H1 (cell line): ENCODE results near the gene SAFB2. TPM values are rescaled to one million over a fixed set of nuclear protein-coding genes. Genes with fewer than 3 reads are reported as not detected.

ENCODE experiments used
- CTCF ChIA-PET: fragments of 300-600 bp; sonication (Branson Sonifier 250); formaldehyde crosslinking; loops from one replicate; lab custom pipeline; 2021; ENCODE audit not compliant: partially characterized antibody; lab: Charles Lee
- POLR2A ChIA-PET: fragments of 300-600 bp; sonication (Branson Sonifier 250); formaldehyde crosslinking; loops from one replicate; lab custom pipeline; 2021; ENCODE audit warnings: inconsistent platforms; ENCODE audit not compliant: partially characterized antibody; lab: Charles Lee
- DNase-seq, 2 experiments: peaks; one replicate each; pipeline versions ENCODE4 v3.0.0 to v3.0.0-alpha.2; 2010 to 2022; ENCODE audit warnings: low spot score in 2 of 2, low read depth in 1 of 2, mixed read lengths in 1 of 2
- FAIRE-seq: peaks from 2 replicates; lab custom pipeline; 2011; peaks lifted over from hg19 to GRCh38; lab: Jason Lieb, UNC
- H2AFZ ChIP-seq: 2 replicates; pipeline ENCODE4 v1.8.1; 2012; ENCODE audit warnings: low read length, inconsistent platforms
- H2AK5ac ChIP-seq: 2 replicates; pipeline ENCODE4 v1.6.1; 2013; ENCODE audit warnings: low read depth, low read length
- H2BK120ac ChIP-seq: replicated peaks from 2 replicates; pipeline ENCODE3; 2013; ENCODE audit warnings: low read depth, low read length, inconsistent platforms
- H2BK12ac ChIP-seq: 2 replicates; pipeline ENCODE4 v1.6.1; 2013; ENCODE audit warnings: low read depth, low read length
- H2BK15ac ChIP-seq: 2 replicates; pipeline ENCODE4 v1.6.1; 2013; ENCODE audit warnings: low read length
- H2BK20ac ChIP-seq: 2 replicates; pipeline ENCODE4 v1.6.1; 2013; ENCODE audit warnings: low read length
- H2BK5ac ChIP-seq: 2 replicates; pipeline ENCODE4 v1.6.1; 2013; ENCODE audit warnings: low read depth, low read length
- H3K14ac ChIP-seq: 2 replicates; pipeline ENCODE4 v1.6.1; 2013; ENCODE audit warnings: inconsistent platforms; ENCODE audit not compliant: insufficient read length
- H3K18ac ChIP-seq: 2 replicates; pipeline ENCODE4 v1.6.1; 2013; ENCODE audit warnings: low read length; ENCODE audit errors: extremely low read depth
- H3K23ac ChIP-seq: 2 replicates; pipeline ENCODE4 v1.6.1; 2013; ENCODE audit warnings: inconsistent platforms; ENCODE audit not compliant: insufficient read length
- H3K23me2 ChIP-seq: 2 replicates; pipeline ENCODE4 v1.6.1; 2013; ENCODE audit warnings: low read depth, low read length
- H3K27ac ChIP-seq: 2 replicates; pipeline ENCODE4 v1.6.1; 2011; ENCODE audit warnings: low read depth, low read length, inconsistent platforms
- H3K27me3 ChIP-seq, 4 experiments: replicated peaks in 1 of 4; 1 replicate in 1 of 4; 2 replicates in 3 of 4; pipeline versions ENCODE4 v1.6.1 to v1.8.1; 2011 to 2013; ENCODE audit warnings: low read length in 3 of 4, mild to moderate bottlenecking in 3 of 4, inconsistent platforms in 2 of 4, mixed read lengths in 2 of 4, moderate library complexity in 1 of 4; ENCODE audit not compliant: control insufficient read depth in 3 of 4, insufficient read depth in 3 of 4; ENCODE audit errors: extremely low read depth in 1 of 4
- H3K36me3 ChIP-seq, 4 experiments: 2 replicates each; pipeline versions ENCODE4 v1.6.1 to v1.8.1; 2011 to 2013; ENCODE audit warnings: mild to moderate bottlenecking in 4 of 4, low read length in 3 of 4, moderate library complexity in 2 of 4, control low read depth in 1 of 4, inconsistent platforms in 1 of 4; ENCODE audit not compliant: insufficient read depth in 4 of 4, control insufficient read depth in 2 of 4
- H3K4ac ChIP-seq: replicated peaks from 2 replicates; pipeline ENCODE3; 2013; ENCODE audit warnings: low read length, low read depth, mixed read lengths, inconsistent platforms; ENCODE audit not compliant: insufficient read length
- H3K4me1 ChIP-seq, 4 experiments: replicated peaks in 1 of 4; 1 replicate in 1 of 4; 2 replicates in 3 of 4; pipeline versions ENCODE4 v1.6.1 to v1.8.1; 2011 to 2013; ENCODE audit warnings: low read length in 3 of 4, inconsistent platforms in 2 of 4, mixed read lengths in 1 of 4; ENCODE audit not compliant: insufficient read depth in 4 of 4, control insufficient read depth in 3 of 4
- H3K4me2 ChIP-seq, 2 experiments: 2 replicates each; pipeline versions ENCODE4 v1.6.1 to v1.8.1; 2011 to 2013; ENCODE audit warnings: low read depth in 2 of 2, low read length in 2 of 2, control low read depth in 1 of 2, inconsistent platforms in 1 of 2, mild to moderate bottlenecking in 1 of 2; ENCODE audit not compliant: insufficient read depth in 1 of 2
- H3K4me3 ChIP-seq, 4 experiments: fragments of 200-600, 300-600 bp in 1 of 4; sonication (generic), shearing (Covaris generic), sonication (Bioruptor Twin) in 1 of 4; 2 replicates each; pipeline versions ENCODE4 v1.5.1 to v1.8.1; 2011 to 2016; ENCODE audit warnings: low read length in 4 of 4, low read depth in 3 of 4, control low read depth in 2 of 4, inconsistent platforms in 2 of 4, mild to moderate bottlenecking in 2 of 4, mixed read lengths in 1 of 4, moderate library complexity in 1 of 4; ENCODE audit not compliant: insufficient read depth in 2 of 4; ENCODE audit errors: extremely low read depth in 1 of 4
- H3K56ac ChIP-seq: replicated peaks from 2 replicates; pipeline ENCODE3; 2013; ENCODE audit warnings: low read depth, mild to moderate bottlenecking, mixed read lengths, low read length, inconsistent platforms; ENCODE audit not compliant: insufficient read length
- H3K79me1 ChIP-seq: 2 replicates; pipeline ENCODE4 v1.6.1; 2013; ENCODE audit warnings: low read depth, low read length, control low read depth
- H3K79me2 ChIP-seq, 2 experiments: 2 replicates each; pipeline versions ENCODE4 v1.6.1 to v1.8.1; 2012 to 2013; ENCODE audit warnings: low read length in 2 of 2, mild to moderate bottlenecking in 2 of 2, inconsistent platforms in 1 of 2; ENCODE audit not compliant: insufficient read depth in 2 of 2, control insufficient read depth in 1 of 2
- H3K9ac ChIP-seq, 4 experiments: replicated peaks in 1 of 4; 1 replicate in 1 of 4; 2 replicates in 3 of 4; pipeline versions ENCODE4 v1.6.1 to v1.8.1; 2011 to 2013; ENCODE audit warnings: low read depth in 3 of 4, low read length in 3 of 4, control low read depth in 2 of 4, mild to moderate bottlenecking in 2 of 4, moderate library complexity in 2 of 4, inconsistent platforms in 1 of 4; ENCODE audit errors: extremely low read depth in 1 of 4
- H3K9me3 ChIP-seq, 2 experiments: 2 replicates each; pipeline versions ENCODE4 v1.6.1 to v1.8.1; 2012 to 2013; ENCODE audit warnings: mild to moderate bottlenecking in 2 of 2, moderate library complexity in 2 of 2, control low read depth in 1 of 2, inconsistent platforms in 1 of 2, low read depth in 1 of 2, low read length in 1 of 2, mixed read lengths in 1 of 2; ENCODE audit not compliant: insufficient read depth in 2 of 2
- H4K20me1 ChIP-seq, 2 experiments: replicated peaks in 1 of 2; 2 replicates each; pipeline versions ENCODE3 to v1.8.1; 2011 to 2013; ENCODE audit warnings: inconsistent platforms in 2 of 2, low read length in 2 of 2, mild to moderate bottlenecking in 1 of 2; ENCODE audit not compliant: insufficient read depth in 2 of 2, control insufficient read depth in 1 of 2
- H4K5ac ChIP-seq: 2 replicates; pipeline ENCODE4 v1.6.1; 2013; ENCODE audit warnings: low read length, low read depth, mixed read lengths, inconsistent platforms; ENCODE audit not compliant: insufficient read length
- H4K8ac ChIP-seq: 2 replicates; pipeline ENCODE4 v1.8.0; 2013; ENCODE audit warnings: mild to moderate bottlenecking, moderate library complexity, low read length, inconsistent platforms; ENCODE audit not compliant: insufficient read depth; ENCODE audit errors: extremely low read depth
- H4K91ac ChIP-seq: replicated peaks from 2 replicates; pipeline ENCODE3; 2013; ENCODE audit warnings: low read length, mixed read lengths, inconsistent platforms; ENCODE audit not compliant: insufficient read length
- BRCA1 ChIP-seq: IDR thresholded peaks from 2 replicates; pipeline ENCODE4 v1.6.1; 2012; ENCODE audit warnings: low read depth, low read length, improper control_type of control experiment
- CBX8 ChIP-seq: fragments of 300-800, 300-1000 bp; sonication (generic); IDR thresholded peaks from 2 replicates; pipeline ENCODE4 v1.7.1; 2016; ENCODE audit warnings: low read depth, low read length, borderline replicate concordance
- EGR1 ChIP-seq: IDR thresholded peaks from 2 replicates; pipeline ENCODE4 v1.6.1; 2011; ENCODE audit warnings: low read depth, low read length, borderline replicate concordance
- JUN ChIP-seq: IDR thresholded peaks from 2 replicates; pipeline ENCODE4 v1.6.1; 2011; ENCODE audit warnings: low read depth, mild to moderate bottlenecking, improper control_type of control experiment, low read length
- TAF7 ChIP-seq: optimal IDR thresholded peaks from 2 replicates; pipeline ENCODE3; 2011; ENCODE audit warnings: low read depth, mild to moderate bottlenecking, inconsistent platforms, low read length, moderate library complexity, borderline replicate concordance
- WGBS, 2 experiments: shearing (Covaris generic) in 1 of 2; methylation state at CpG; one replicate each; pipeline versions ENCODE4 v1.1.6 to v1.1.7; 2013 to 2015; ENCODE audit warnings: low lambda C conversion rate in 2 of 2, mixed read lengths in 2 of 2, inconsistent platforms in 1 of 2, low coverage in 1 of 2, missing lambda C conversion rate in 1 of 2; ENCODE audit not compliant: insufficient replicate concordance in 2 of 2, insufficient coverage in 1 of 2, insufficient read length in 1 of 2; ENCODE audit errors: extremely low coverage in 1 of 2, missing lambda C conversion rate in 1 of 2; 5-methylcytosine and 5-hydroxymethylcytosine counted together
- polyA plus RNA-seq, 7 experiments: library from polyadenylated mRNA; depleted of rRNA in 3 of 7; stranded (reverse) in 5 of 7; unstranded in 2 of 7; fragments of >200 nt in 5 of 7; fragments of 200-250 nt in 2 of 7; gene quantifications; 1 replicate in 5 of 7; 2 replicates in 1 of 7; 4 replicates in 1 of 7; pipeline versions ENCODE4 v1.2.1 to v1.2.3, GENCODE V29; 2011 to 2013; ENCODE audit warnings: missing spikeins in 2 of 7, mixed read lengths in 2 of 7
- total RNA-seq: library from RNA; stranded (reverse); fragmentation: NEBNext Ultra II Directional; extraction: Animal tissue kit (Norgen Biotek cat#: 25700); gene quantifications from 2 replicates; pipeline ENCODE4 v1.2.1, GENCODE V29; 2021

The SAFB2 gene
- total and polyA plus RNA-seq, 2 of the 8 experiments (the other 6 are each of a cell fraction or from before 2014, with no cell fraction given): 14.8 to 63.8 TPM

- H3K4me1 ChIP-seq: peaks cover 0 to 21% (median 16%) of the 10 kb centered on the region in 4 experiments; a peak in 6 of 7 replicates
- ChIA-PET POLR2A (no interaction called here), CTCF (no interaction called here)
- peaks cover 12% of the 10 kb centered on the region for H3K79me1 ChIP-seq
- 92% methylated on average over 20 of the region's 23 CpGs; no CpG with 5 or more reads in 1 of the 2 experiments for whole genome bisulfite sequencing, 2 experiments
- H2BK120ac ChIP-seq: no peak overlapping the region
- H2BK20ac ChIP-seq: no peak overlapping the region
- no peak overlapping the region for H2AK5ac ChIP-seq
- no peak overlapping the region for H3K14ac ChIP-seq
- H3K4me2 ChIP-seq: no peak overlapping the region
- H3K27ac ChIP-seq: no peak overlapping the region
- peaks cover 4 to 25% of the 10 kb centered on the region in 2 experiments for H4K20me1 ChIP-seq
- H2BK12ac ChIP-seq: no peak overlapping the region
- no peak overlapping the region for H4K91ac ChIP-seq
- no peak overlapping the region for H4K8ac ChIP-seq
- H3K36me3 ChIP-seq: peaks cover 17 to 37% (median 28%) of the 10 kb centered on the region in 4 experiments; a peak in 7 of 8 replicates
- H3K9me3 ChIP-seq: no peaks in the 10 kb centered on the region
- TF ChIP-seq JUN (no peak), EGR1 (no peak), BRCA1 (no peak), TAF7 (no peak), CBX8 (no peak)
- peaks cover 2% of the 10 kb centered on the region; the same call in 1 of the 2 replicates for H3K23me2 ChIP-seq
- FAIRE-seq (no peak), DNase-seq (no peak)
- H3K56ac ChIP-seq: no peak overlapping the region
- no peaks in the 10 kb centered on the region for H3K79me2 ChIP-seq
- H3K23ac ChIP-seq: no peak overlapping the region
- no peaks in the 10 kb centered on the region for H3K27me3 ChIP-seq
- no peak overlapping the region for H2AFZ ChIP-seq
- no peak overlapping the region for H3K18ac ChIP-seq
- H2BK15ac ChIP-seq: no peak overlapping the region
- peak overlapping the region; percentile 5; the same call in 1 of the 2 replicates for H2BK5ac ChIP-seq
- no peak overlapping the region; a peak in 1 of 7 replicates for H3K9ac ChIP-seq
- H3K4me3 ChIP-seq: no peak overlapping the region
- no peak overlapping the region for H4K5ac ChIP-seq
- no peak overlapping the region for H3K4ac ChIP-seq
Measured at GRCh38 chr19:5587661-5588060, 34.9 kb downstream of the SAFB2 start.
